HL-60 (cell line): ENCODE measurements around the gene GRM8.

Experiments
- DNase-seq, 2 experiments: peaks; one replicate each; pipeline ENCODE4 v3.0.0-alpha.2; 2010 to 2020; ENCODE audit warnings: low read depth in 1 of 2, low spot score in 1 of 2
- H3K27ac ChIP-seq: fragments of 250-450 bp; sonication (Bioruptor Pico); replicated peaks from 2 replicates; pipeline ENCODE4 v1.5.1; 2020; ENCODE audit warnings: mild to moderate bottlenecking, moderate library complexity
- H3K27me3 ChIP-seq: fragments of 250-450 bp; sonication (Bioruptor Pico); 2 replicates; pipeline ENCODE4 v1.5.1; 2021; ENCODE audit warnings: mild to moderate bottlenecking, moderate library complexity; ENCODE audit not compliant: insufficient read depth, poor library complexity, severe bottlenecking
- H3K4me3 ChIP-seq: replicated peaks from 2 replicates; pipeline ENCODE4 v1.5.1; 2011; ENCODE audit warnings: mild to moderate bottlenecking, control low read depth, low read length; ENCODE audit not compliant: insufficient read depth
- CTCF ChIP-seq: IDR thresholded peaks from one replicate; pipeline ENCODE4 v1.5.1; 2011; ENCODE audit warnings: low read length, control low read depth, inconsistent platforms; ENCODE audit not compliant: insufficient read depth
- GABPA ChIP-seq: IDR thresholded peaks from 2 replicates; pipeline ENCODE4 v1.6.1; 2012; ENCODE audit warnings: low read depth
- POLR2AphosphoS5 ChIP-seq: IDR thresholded peaks from 2 replicates; pipeline ENCODE4 v1.6.1; 2012; ENCODE audit warnings: low read depth
- SPI1 ChIP-seq: IDR thresholded peaks from 2 replicates; pipeline ENCODE4 v1.6.1; 2012; ENCODE audit warnings: low read depth, mild to moderate bottlenecking, borderline replicate concordance
- TF ChIP-seq, protein P1 (sequence below): IDR thresholded peaks from 2 replicates; pipeline ENCODE4 v1.6.1; 2012; ENCODE audit warnings: low read depth; ENCODE audit not compliant: insufficient replicate concordance

GRM8 gene

GRCh38 chr7:127258111-127258510 lies 5.4 kb upstream of the GRM8 start:
- Histone ChIP-seq H3K27ac (no peak overlapping the region), H3K27me3 (peaks cover 14% of the 10 kb centered on the region), H3K4me3 (no peak overlapping the region)
- TF ChIP-seq CTCF (no peak), GABPA (no peak), POLR2AphosphoS5 (no peak), SPI1 (no peak)
- DNase-seq = no peak

DNA sequence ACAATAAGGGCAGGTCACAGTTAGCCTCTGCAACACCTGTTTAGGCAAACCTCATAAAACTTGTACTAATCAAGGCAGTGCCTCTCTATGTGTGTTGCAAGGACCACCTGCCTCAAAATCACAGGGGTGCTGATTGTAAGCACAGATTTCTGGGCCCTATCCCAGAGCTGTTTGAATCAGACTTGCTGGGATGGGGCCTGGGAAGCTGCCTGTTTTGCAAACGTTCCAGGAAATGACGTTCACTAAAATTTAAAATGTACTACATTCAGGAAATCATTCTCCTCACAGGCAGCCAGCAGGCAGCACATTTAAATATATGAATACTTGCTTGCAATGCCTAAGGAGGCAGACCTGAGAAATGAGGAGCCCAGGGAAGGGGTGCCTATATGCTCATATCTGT lies 4.3 kb upstream of the GRM8 start:
- peaks cover 22% of the 10 kb centered on the region for H3K27me3 ChIP-seq
- no peak overlapping the region for H3K27ac ChIP-seq
- DNase-seq = no peak
- no peak overlapping the region for H3K4me3 ChIP-seq
- no peak for TF ChIP-seq POLR2AphosphoS5
- TF ChIP-seq SPI1 = no peak
- TF ChIP-seq GABPA = no peak
- TF ChIP-seq, protein P1, sequence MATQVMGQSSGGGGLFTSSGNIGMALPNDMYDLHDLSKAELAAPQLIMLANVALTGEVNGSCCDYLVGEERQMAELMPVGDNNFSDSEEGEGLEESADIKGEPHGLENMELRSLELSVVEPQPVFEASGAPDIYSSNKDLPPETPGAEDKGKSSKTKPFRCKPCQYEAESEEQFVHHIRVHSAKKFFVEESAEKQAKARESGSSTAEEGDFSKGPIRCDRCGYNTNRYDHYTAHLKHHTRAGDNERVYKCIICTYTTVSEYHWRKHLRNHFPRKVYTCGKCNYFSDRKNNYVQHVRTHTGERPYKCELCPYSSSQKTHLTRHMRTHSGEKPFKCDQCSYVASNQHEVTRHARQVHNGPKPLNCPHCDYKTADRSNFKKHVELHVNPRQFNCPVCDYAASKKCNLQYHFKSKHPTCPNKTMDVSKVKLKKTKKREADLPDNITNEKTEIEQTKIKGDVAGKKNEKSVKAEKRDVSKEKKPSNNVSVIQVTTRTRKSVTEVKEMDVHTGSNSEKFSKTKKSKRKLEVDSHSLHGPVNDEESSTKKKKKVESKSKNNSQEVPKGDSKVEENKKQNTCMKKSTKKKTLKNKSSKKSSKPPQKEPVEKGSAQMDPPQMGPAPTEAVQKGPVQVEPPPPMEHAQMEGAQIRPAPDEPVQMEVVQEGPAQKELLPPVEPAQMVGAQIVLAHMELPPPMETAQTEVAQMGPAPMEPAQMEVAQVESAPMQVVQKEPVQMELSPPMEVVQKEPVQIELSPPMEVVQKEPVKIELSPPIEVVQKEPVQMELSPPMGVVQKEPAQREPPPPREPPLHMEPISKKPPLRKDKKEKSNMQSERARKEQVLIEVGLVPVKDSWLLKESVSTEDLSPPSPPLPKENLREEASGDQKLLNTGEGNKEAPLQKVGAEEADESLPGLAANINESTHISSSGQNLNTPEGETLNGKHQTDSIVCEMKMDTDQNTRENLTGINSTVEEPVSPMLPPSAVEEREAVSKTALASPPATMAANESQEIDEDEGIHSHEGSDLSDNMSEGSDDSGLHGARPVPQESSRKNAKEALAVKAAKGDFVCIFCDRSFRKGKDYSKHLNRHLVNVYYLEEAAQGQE = no peak
- TF ChIP-seq CTCF = no peak

DNA sequence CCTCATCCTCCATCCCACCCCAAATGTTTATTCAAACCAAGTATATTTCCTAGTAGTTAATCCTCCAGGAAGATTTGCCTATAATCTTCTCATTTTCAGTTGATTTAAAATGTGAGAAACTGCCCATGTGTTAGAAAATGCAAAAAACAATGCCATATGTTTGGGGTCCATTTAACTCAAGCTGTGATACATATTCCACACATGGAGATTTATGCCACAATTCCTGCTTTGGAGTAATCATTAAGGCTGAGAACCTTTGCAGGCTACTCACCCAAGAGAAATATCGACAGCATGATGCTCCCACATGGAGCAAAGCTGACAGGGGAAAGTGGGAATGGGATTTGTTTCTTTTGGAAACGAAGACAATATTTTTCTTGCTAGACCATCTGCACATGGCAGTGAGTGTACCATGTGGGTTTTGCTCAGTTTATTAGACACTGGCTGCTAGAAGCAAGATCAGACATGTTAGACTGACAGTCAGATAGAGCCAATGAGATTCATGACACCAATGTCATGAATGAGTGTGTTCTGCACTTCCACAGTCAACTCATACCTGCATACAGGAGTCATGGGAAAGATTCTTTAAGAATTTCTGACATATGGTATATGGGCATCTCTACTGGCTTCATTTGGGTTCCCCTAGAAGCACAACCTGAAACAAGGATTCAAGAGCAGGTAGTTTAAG lies 3.4 kb upstream of the GRM8 start:
- no peak overlapping the region for H3K27ac ChIP-seq
- no peak for DNase-seq
- H3K27me3 ChIP-seq = peaks cover 30% of the 10 kb centered on the region
- TF ChIP-seq CTCF (no peak), GABPA (no peak), POLR2AphosphoS5 (no peak), SPI1 (no peak)
- TF ChIP-seq, protein P1 = no peak
- H3K4me3 ChIP-seq = no peak overlapping the region
